Measurements from ENCODE around the gene OLFM2. TPM values are rescaled to one million over a fixed set of nuclear protein-coding genes. Genes with fewer than 3 reads are reported as not detected.
"Not testable (repeated sequence)": the region's sequence is repeated elsewhere in the genome, so short reads cannot be mapped to it uniquely, and the experiment has no call there.

The OLFM2 gene
- polyA plus RNA-seq, 2 of the 4 experiments (the other 2 are of a cell fraction): 6.5 to 8.0 TPM

- no peak for ATAC-seq
- no peaks in the 10 kb centered on the region for H3K4me1 ChIP-seq
- ChIA-PET POLR2A (no interaction called here), CTCF (interaction anchor here (1.1 to 1.5 kb wide), 2 partner anchors 8 to 9 kb away, joined by 4 to 6 read pairs; no protein-coding TSS in a partner anchor)
- no peak overlapping the region for H3K4me2 ChIP-seq
- no peaks in the 10 kb centered on the region; the same call in 2 of the 3 replicates for H3K9me3 ChIP-seq
- TF ChIP-seq KDM1A (IDR thresholded peaks at IDR 0.05; ENCODE audit: low read depth) (no peak), KDM5A (IDR thresholded peaks at IDR 0.05) (no peak), FOSL2 (IDR thresholded peaks at IDR 0.05) (no peak), FOSL2 (CRISPR knock-in tag; IDR thresholded peaks at IDR 0.05) (no peak), JUNB (IDR thresholded peaks at IDR 0.05) (no peak), SREBF2 (IDR thresholded peaks at IDR 0.05) (no peak), HOXB13 (CRISPR knock-in tag; IDR thresholded peaks at IDR 0.05; ENCODE audit: low read depth) (no peak), EP300 (IDR thresholded peaks at IDR 0.05) (no peak), ZNF302 (CRISPR knock-in tag; IDR thresholded peaks at IDR 0.05) (no peak), ZFP36 (IDR thresholded peaks at IDR 0.05; ENCODE audit: borderline replicate concordance, partially characterized antibody) (no peak), EHMT2 (IDR thresholded peaks at IDR 0.05; ENCODE audit: low read depth) (no peak), HES2 (IDR thresholded peaks at IDR 0.05) (no peak), NPAS2 (CRISPR knock-in tag; IDR thresholded peaks at IDR 0.05; ENCODE audit: borderline replicate concordance) (no peak)
- no peak overlapping the region for H3K4me3 ChIP-seq
- no peak for DNase-seq (ENCODE audit: low read depth in 1 of 2, low spot score in 1 of 2)
- no peak for FAIRE-seq
- no peak overlapping the region for H3K27ac ChIP-seq
- WGBS (ENCODE audit: missing lambda C conversion rate): 47% methylated on average over 4 of the region's 4 CpGs
Measured at GRCh38 chr19:9923440-9923839, 12.9 kb downstream of the OLFM2 start.

- WGBS (ENCODE audit: missing lambda C conversion rate): 30% methylated on average over 5 of the region's 5 CpGs
Measured at GRCh38 chr19:9922782-9923379, 13.4 kb downstream of the OLFM2 start.

GRCh38 chr19:9917321-9917720, 19.0 kb downstream of the OLFM2 start:
- no peak overlapping the region for H3K4me3 ChIP-seq
- peaks cover 10% of the 10 kb centered on the region; the same call in 1 of the 3 replicates for H3K4me1 ChIP-seq
- 2% methylated on average over 3 of the region's 3 CpGs for WGBS (ENCODE audit: missing lambda C conversion rate)
- no peak for TF ChIP-seq NFE2L2 (conservative IDR thresholded peaks at IDR 0.05; ENCODE audit: low read length)
- TF ChIP-seq JUNB (IDR thresholded peaks at IDR 0.05): no peak
- TF ChIP-seq HOXB5 (CRISPR knock-in tag; IDR thresholded peaks at IDR 0.05): no peak
- no peak for TF ChIP-seq HMGXB4 (CRISPR knock-in tag; IDR thresholded peaks at IDR 0.05; ENCODE audit: borderline replicate concordance)
- TF ChIP-seq MYC (IDR thresholded peaks at IDR 0.05; ENCODE audit: borderline replicate concordance, low read length): no peak
- TF ChIP-seq USF2 (IDR thresholded peaks at IDR 0.05): no peak
- no peak for TF ChIP-seq POLR2AphosphoS2 (conservative IDR thresholded peaks at IDR 0.05; ENCODE audit: low read length)
- no peak for TF ChIP-seq JUN (IDR thresholded peaks at IDR 0.05)
- TF ChIP-seq TP53 (CRISPR knock-in tag; IDR thresholded peaks at IDR 0.05): no peak
- no peak for TF ChIP-seq BHLHE40 (IDR thresholded peaks at IDR 0.05; ENCODE audit: low read depth, low read length)
- TF ChIP-seq MAZ (IDR thresholded peaks at IDR 0.05; ENCODE audit: borderline replicate concordance, low read depth, low read length): no peak
- TF ChIP-seq SMC3 (IDR thresholded peaks at IDR 0.05): no peak
- no peak for TF ChIP-seq HDAC2 (IDR thresholded peaks at IDR 0.05)
- TF ChIP-seq HOXB13 (CRISPR knock-in tag; IDR thresholded peaks at IDR 0.05; ENCODE audit: low read depth): no peak
- no peak for TF ChIP-seq CBX2 (IDR thresholded peaks at IDR 0.05; ENCODE audit: borderline replicate concordance, low read depth)
- CTCF ChIA-PET: interaction anchor here (1.3 kb wide), 1 partner anchor 70 kb away, joined by 3 read pairs; no protein-coding TSS in a partner anchor
- POLR2A ChIA-PET: no interaction called here
- H3K9me3 ChIP-seq: no peaks in the 10 kb centered on the region
- ATAC-seq (peak; percentile 78 to 87), FAIRE-seq (no peak), DNase-seq (ENCODE audit: low read depth in 1 of 2, low spot score in 1 of 2) (peak; percentile 61 to 80)
- H3K27ac ChIP-seq: peak overlapping the region in 1 of 2 experiments; percentile 54; a peak in 2 of 6 replicates
- H3K4me2 ChIP-seq: peak overlapping the region; percentile 36

More at GRCh38 chr19:9922782-9923379, 13.4 kb downstream of the OLFM2 start:
- H3K4me3 ChIP-seq; FAIRE-seq; H3K4me2 ChIP-seq; H3K27ac ChIP-seq; H3K9me3 ChIP-seq; ATAC-seq; H3K4me1 ChIP-seq; POLR2A ChIA-PET; DNase-seq (ENCODE audit: low read depth in 1 of 2, low spot score in 1 of 2): not testable (repeated sequence)
- CTCF ChIA-PET: interaction anchor here (1.5 kb wide), 1 partner anchor 8 kb away, joined by 6 read pairs; no protein-coding TSS in a partner anchor
